NCI-H526 treated with DMSO at 0.1 percent for 48 hours (cell line): Measurements from ENCODE around the gene PYGO1.
A peak's percentile ranks its signal among the peaks of the same experiment; 100 is the strongest.
"Not testable (repeated sequence)": the region's sequence is repeated elsewhere in the genome, so short reads cannot be mapped to it uniquely, and the experiment has no call there.

Experiments
- DNase-seq: peaks from one replicate; lab custom pipeline; 2025; lab: John Stamatoyannopoulos, UW

PYGO1 gene

GRCh38 chr15:55505407-55505806, 82.7 kb downstream of the PYGO1 start:
- not testable (repeated sequence) for DNase-seq

- no peak for DNase-seq
Observed at GRCh38 chr15:55499151-55499550, 89.0 kb downstream of the PYGO1 start.

GRCh38 chr15:55498109-55498938, 89.8 kb downstream of the PYGO1 start:
- DNase-seq, result peak; percentile 71

- no peak for DNase-seq
Observed at GRCh38 chr15:55496716-55497115, 91.4 kb downstream of the PYGO1 start.

- no peak for DNase-seq
Observed at GRCh38 chr15:55494931-55495330, 93.2 kb downstream of the PYGO1 start.

GRCh38 chr15:55488952-55489600, 99.1 kb downstream of the PYGO1 start:
- not testable (repeated sequence) for DNase-seq
